Hepatocyte (in vitro differentiated cells): ENCODE results near the gene IL23R.

Source experiments
- EZH2 ChIP-seq: fragments of 200-600 bp; sonication (generic); IDR thresholded peaks from 2 replicates; pipeline ENCODE4 v1.6.1; 2016; ENCODE audit warnings: antibody characterized with exemption, mild to moderate bottlenecking, borderline replicate concordance
- EZH2phosphoT487 ChIP-seq: fragments of 200-600 bp; sonication (generic); IDR thresholded peaks from one replicate; pipeline ENCODE4 v1.6.1; 2018; ENCODE audit warnings: antibody characterized with exemption, mild to moderate bottlenecking, low read depth, moderate library complexity; ENCODE audit not compliant: unreplicated experiment, severe bottlenecking
- TF ChIP-seq, protein P1 (sequence below): fragments of 200-600 bp; sonication (generic); IDR thresholded peaks from 2 replicates; pipeline ENCODE4 v1.5.1; 2016; ENCODE audit warnings: antibody characterized with exemption, mild to moderate bottlenecking; ENCODE audit not compliant: poor library complexity

DNA sequence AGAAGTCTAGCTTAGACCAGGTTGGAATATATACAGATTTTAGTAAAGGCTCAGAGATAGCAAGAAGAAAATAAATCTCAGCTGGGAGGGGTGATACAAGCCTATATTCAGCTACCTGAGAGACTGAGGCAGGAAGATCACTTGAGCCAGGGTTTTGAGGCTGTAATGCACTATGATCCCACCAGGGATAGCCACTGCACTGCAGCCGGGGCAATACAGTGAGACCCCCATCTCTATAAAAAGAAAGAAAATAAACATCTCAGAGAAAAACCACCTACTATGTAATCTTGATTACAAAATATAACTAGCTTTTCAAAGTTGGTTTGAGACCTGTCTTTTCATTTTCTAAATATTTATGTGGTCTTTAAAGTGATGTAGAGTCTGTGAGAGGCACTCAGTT lies 47.7 kb downstream of the IL23R start:
- TF ChIP-seq, protein P1, sequence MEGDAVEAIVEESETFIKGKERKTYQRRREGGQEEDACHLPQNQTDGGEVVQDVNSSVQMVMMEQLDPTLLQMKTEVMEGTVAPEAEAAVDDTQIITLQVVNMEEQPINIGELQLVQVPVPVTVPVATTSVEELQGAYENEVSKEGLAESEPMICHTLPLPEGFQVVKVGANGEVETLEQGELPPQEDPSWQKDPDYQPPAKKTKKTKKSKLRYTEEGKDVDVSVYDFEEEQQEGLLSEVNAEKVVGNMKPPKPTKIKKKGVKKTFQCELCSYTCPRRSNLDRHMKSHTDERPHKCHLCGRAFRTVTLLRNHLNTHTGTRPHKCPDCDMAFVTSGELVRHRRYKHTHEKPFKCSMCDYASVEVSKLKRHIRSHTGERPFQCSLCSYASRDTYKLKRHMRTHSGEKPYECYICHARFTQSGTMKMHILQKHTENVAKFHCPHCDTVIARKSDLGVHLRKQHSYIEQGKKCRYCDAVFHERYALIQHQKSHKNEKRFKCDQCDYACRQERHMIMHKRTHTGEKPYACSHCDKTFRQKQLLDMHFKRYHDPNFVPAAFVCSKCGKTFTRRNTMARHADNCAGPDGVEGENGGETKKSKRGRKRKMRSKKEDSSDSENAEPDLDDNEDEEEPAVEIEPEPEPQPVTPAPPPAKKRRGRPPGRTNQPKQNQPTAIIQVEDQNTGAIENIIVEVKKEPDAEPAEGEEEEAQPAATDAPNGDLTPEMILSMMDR: no peak
- no peak for TF ChIP-seq EZH2
- TF ChIP-seq EZH2phosphoT487: no peak
